ENCODE results near the gene ETF1. TPM values are rescaled to one million over a fixed set of nuclear protein-coding genes. Genes with fewer than 3 reads are reported as not detected.

ETF1 gene
- total RNA-seq, 2 experiments from 2014 or later = 65.3 to 72.1 TPM

GRCh38 chr5:138468966-138469539, 74.0 kb downstream of the ETF1 start:
- no peak for DNase-seq
- H3K4me1 Mint-ChIP-seq = peaks cover 13% of the 10 kb centered on the region
- POLR2A ChIA-PET = no interaction called here
- CTCF ChIA-PET = interaction anchor here (0.6 to 1.4 kb wide), 2 partner anchors 11 to 19 kb away, joined by 4 read pairs; no protein-coding TSS in a partner anchor
- peaks cover 23% of the 10 kb centered on the region for H3K27me3 Mint-ChIP-seq
- H3K4me3 Mint-ChIP-seq = no peak overlapping the region
- H3K36me3 Mint-ChIP-seq (ENCODE audit: low read depth) = no peaks in the 10 kb centered on the region
- H3K27ac Mint-ChIP-seq = no peak overlapping the region
- no peaks in the 10 kb centered on the region for H3K9me3 Mint-ChIP-seq

GRCh38 chr5:138468133-138468965, 74.7 kb downstream of the ETF1 start:
- H3K36me3 Mint-ChIP-seq (ENCODE audit: low read depth) = no peaks in the 10 kb centered on the region
- H3K9me3 Mint-ChIP-seq = no peaks in the 10 kb centered on the region
- ChIA-PET POLR2A (no interaction called here), CTCF (interaction anchor here (1.4 kb wide), 1 partner anchor 18 kb away, joined by 4 read pairs; no protein-coding TSS in a partner anchor)
- no peak for DNase-seq
- peaks cover 20% of the 10 kb centered on the region for H3K27me3 Mint-ChIP-seq
- H3K4me1 Mint-ChIP-seq = peaks cover 17% of the 10 kb centered on the region
- H3K27ac Mint-ChIP-seq = no peak overlapping the region
- H3K4me3 Mint-ChIP-seq = no peak overlapping the region

DNA sequence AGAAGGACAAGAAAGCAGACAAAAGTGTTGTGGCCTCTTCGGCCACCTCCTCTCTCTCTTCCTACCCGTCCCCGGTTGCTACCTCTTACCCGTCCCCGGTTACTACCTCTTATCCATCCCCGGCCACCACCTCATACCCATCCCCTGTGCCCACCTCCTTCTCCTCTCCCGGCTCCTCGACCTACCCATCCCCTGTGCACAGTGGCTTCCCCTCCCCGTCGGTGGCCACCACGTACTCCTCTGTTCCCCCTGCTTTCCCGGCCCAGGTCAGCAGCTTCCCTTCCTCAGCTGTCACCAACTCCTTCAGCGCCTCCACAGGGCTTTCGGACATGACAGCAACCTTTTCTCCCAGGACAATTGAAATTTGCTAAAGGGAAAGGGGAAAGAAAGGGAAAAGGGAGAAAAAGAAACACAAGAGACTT, 75.3 kb downstream of the ETF1 start:
- Mint-ChIP-seq H3K36me3 (ENCODE audit: low read depth) (no peaks in the 10 kb centered on the region), H3K27me3 (peaks cover 20% of the 10 kb centered on the region), H3K9me3 (no peaks in the 10 kb centered on the region), H3K27ac (no peak overlapping the region), H3K4me3 (peak overlapping the region; percentile 48), H3K4me1 (peaks cover 18% of the 10 kb centered on the region)
- no peak for DNase-seq
- POLR2A ChIA-PET = no interaction called here
- CTCF ChIA-PET = interaction anchor here (1.4 kb wide), 2 partner anchors 10 to 18 kb away, joined by 3 to 6 read pairs; no protein-coding TSS in a partner anchor

- Mint-ChIP-seq H3K36me3 (ENCODE audit: low read depth) (no peaks in the 10 kb centered on the region), H3K27me3 (peaks cover 19% of the 10 kb centered on the region), H3K4me3 (peak overlapping the region; percentile 48), H3K27ac (no peak overlapping the region), H3K4me1 (peaks cover 18% of the 10 kb centered on the region), H3K9me3 (no peaks in the 10 kb centered on the region)
- ChIA-PET POLR2A (no interaction called here), CTCF (interaction anchor here (1.4 to 3.5 kb wide), 4 partner anchors 10 to 29 kb away, joined by 3 to 30 read pairs (median 7); no protein-coding TSS in a partner anchor)
- DNase-seq = no peak
Measured at GRCh38 chr5:138466900-138467710, 75.9 kb downstream of the ETF1 start.

DNA sequence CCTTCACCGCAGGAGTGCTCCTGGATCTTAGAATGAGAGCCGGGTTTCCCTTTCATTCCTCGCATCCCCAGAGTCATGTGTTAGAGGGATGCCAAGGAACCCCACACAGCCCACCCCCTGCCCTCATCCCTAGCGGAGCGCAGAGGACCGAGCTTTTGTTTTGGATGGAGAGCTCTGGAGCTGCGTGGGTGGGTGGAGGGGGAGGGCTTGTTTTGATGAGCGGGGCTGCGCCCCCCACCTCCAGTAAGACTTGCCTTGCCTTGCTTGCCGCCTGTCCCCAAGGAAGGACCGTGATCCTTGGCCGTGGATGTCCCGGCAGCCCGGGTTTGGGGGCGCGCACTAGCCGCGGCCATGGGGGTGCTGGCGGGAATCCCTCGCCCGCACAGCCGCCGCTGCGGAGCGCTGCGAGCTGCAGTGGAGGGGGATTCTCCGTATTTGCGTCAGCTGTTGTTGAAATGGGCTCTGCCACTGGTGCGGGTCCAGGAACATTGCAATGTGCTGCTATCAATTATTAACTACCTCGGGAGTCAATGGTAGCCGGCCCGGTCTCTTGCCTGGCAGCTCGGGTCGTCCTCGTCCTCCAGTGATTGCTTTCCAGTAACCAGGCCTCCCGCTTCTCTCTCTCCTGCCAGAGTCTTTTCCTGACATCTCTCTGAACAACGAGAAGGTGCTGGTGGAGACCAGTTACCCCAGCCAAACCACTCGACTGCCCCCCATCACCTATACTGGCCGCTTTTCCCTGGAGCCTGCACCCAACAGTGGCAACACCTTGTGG, 76.7 kb downstream of the ETF1 start:
- Mint-ChIP-seq H3K4me1 (peaks cover 18% of the 10 kb centered on the region), H3K27me3 (peaks cover 18% of the 10 kb centered on the region), H3K9me3 (no peaks in the 10 kb centered on the region), H3K36me3 (ENCODE audit: low read depth) (no peaks in the 10 kb centered on the region), H3K27ac (no peak overlapping the region), H3K4me3 (peak overlapping the region; percentile 85)
- ChIA-PET POLR2A (interaction anchor here (0.7 kb wide), 2 partner anchors 10 to 113 kb away, joined by 3 to 9 read pairs; no protein-coding TSS in a partner anchor), CTCF (interaction anchor here (0.7 to 4.2 kb wide), 10 partner anchors 9 to 619 kb away, joined by 3 to 30 read pairs (median 8); partner anchors contain the start of gene KDM3B)
- DNase-seq = no peak

GRCh38 chr5:138465261-138466124, 77.5 kb downstream of the ETF1 start, which contains the start of gene EGR1:
Gene EGR1, plus strand, starts transcription at chr5:138465479. Its CDS starts 283 bp downstream, at chr5:138465762.
- CTCF ChIA-PET = interaction anchor here (0.7 to 4.2 kb wide), 22 partner anchors 10 to 620 kb away, joined by 3 to 30 read pairs (median 7); partner anchors contain the start of genes ETF1, KDM3B and REEP2
- H3K4me1 Mint-ChIP-seq = peaks cover 22% of the 10 kb centered on the region

GRCh38 chr5:138464388-138465260, 78.4 kb downstream of the ETF1 start:
- H3K36me3 Mint-ChIP-seq (ENCODE audit: low read depth) = no peaks in the 10 kb centered on the region
- no peaks in the 10 kb centered on the region for H3K9me3 Mint-ChIP-seq
- peak overlapping the region; percentile 95 for H3K27ac Mint-ChIP-seq
- H3K27me3 Mint-ChIP-seq = peaks cover 18% of the 10 kb centered on the region
- H3K4me1 Mint-ChIP-seq = peaks cover 30% of the 10 kb centered on the region
- peak overlapping the region; percentile 85 for H3K4me3 Mint-ChIP-seq
- CTCF ChIA-PET = interaction anchor here (0.6 to 4.2 kb wide), 26 partner anchors 9 to 434 kb away, joined by 3 to 30 read pairs (median 6); partner anchors contain the start of genes ETF1, KDM3B and REEP2
- POLR2A ChIA-PET = interaction anchor here (0.6 to 0.7 kb wide), 2 partner anchors 169 to 829 kb away, joined by 5 read pairs; partner anchors contain the start of gene MATR3
- peak; percentile 98 for DNase-seq

More at GRCh38 chr5:138465261-138466124, 77.5 kb downstream of the ETF1 start, which contains the start of gene EGR1:
- Mint-ChIP-seq H3K4me3 (peak within 1 kb of the TSS; percentile 85), H3K9me3 (no peaks in the 10 kb centered on the region), H3K27me3 (peaks cover 18% of the 10 kb centered on the region), H3K36me3 (ENCODE audit: low read depth) (no peaks in the 10 kb centered on the region), H3K27ac (peak within 1 kb of the TSS; percentile 95)
- DNase-seq = peak; percentile 95
- POLR2A ChIA-PET = interaction anchor here (0.6 to 0.7 kb wide), 4 partner anchors 10 to 828 kb away, joined by 3 to 9 read pairs (median 6); partner anchors contain the start of gene MATR3

- no peaks in the 10 kb centered on the region for H3K9me3 Mint-ChIP-seq
- ChIA-PET CTCF (interaction anchor here (0.6 to 4.2 kb wide), 18 partner anchors 9 to 433 kb away, joined by 3 to 30 read pairs (median 6); partner anchors contain the start of genes ETF1 and REEP2), POLR2A (no interaction called here)
- peak overlapping the region; percentile 95 for H3K27ac Mint-ChIP-seq
- peaks cover 36% of the 10 kb centered on the region for H3K4me1 Mint-ChIP-seq
- H3K36me3 Mint-ChIP-seq (ENCODE audit: low read depth) = no peaks in the 10 kb centered on the region
- peak overlapping the region; percentile 85 for H3K4me3 Mint-ChIP-seq
- H3K27me3 Mint-ChIP-seq = peaks cover 18% of the 10 kb centered on the region
- DNase-seq = peak; percentile 90
Measured at GRCh38 chr5:138464008-138464387, 79.0 kb downstream of the ETF1 start.

DNA sequence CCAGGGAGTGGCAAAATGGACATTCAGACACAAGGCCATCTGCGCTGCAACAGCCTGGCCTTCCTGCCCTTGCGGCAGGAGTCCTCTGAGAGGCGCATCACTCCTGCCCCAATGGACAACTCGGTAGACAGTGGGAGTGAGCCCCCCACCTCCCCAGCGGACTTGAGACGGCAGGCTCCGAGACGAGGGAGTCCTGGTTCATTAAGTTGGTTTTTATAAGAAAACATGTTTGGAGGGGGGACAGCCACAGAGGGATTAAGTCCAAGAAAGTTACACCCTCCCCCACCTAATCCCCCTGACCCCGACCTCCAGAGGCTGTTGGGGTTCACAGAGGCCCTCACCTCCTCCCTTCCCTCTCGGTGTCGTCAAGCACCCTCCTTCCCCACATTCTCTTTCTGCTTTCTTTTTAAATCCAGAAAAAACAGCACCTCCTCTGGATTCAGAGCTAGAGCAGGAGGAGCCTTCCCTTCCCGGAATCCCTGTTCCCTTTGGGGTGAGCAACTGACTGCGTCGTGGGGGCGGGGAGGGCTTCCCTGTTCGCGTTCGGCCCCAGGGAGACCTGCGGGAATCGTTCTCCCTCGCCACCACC, 79.5 kb downstream of the ETF1 start:
- CTCF ChIA-PET = interaction anchor here (0.7 to 4.2 kb wide), 11 partner anchors 8 to 74 kb away, joined by 3 to 30 read pairs (median 13); partner anchors contain the start of gene REEP2
- Mint-ChIP-seq H3K27ac (peak overlapping the region; percentile 95), H3K36me3 (ENCODE audit: low read depth) (no peaks in the 10 kb centered on the region), H3K4me3 (peak overlapping the region; percentile 85), H3K9me3 (no peaks in the 10 kb centered on the region), H3K27me3 (peaks cover 18% of the 10 kb centered on the region), H3K4me1 (peaks cover 41% of the 10 kb centered on the region)
- DNase-seq = no peak
- POLR2A ChIA-PET = no interaction called here

All from activated CD4-positive, alpha-beta T cell treated with anti-CD3 and anti-CD28 coated beads, Interleukin-2, amount 10 ng/mL, durations not matched to agents 7 days and 5 days (primary cell).